ENCODE data around the gene MYO19.
"Not testable (repeated sequence)": the region's sequence is repeated elsewhere in the genome, so short reads cannot be mapped to it uniquely, and the experiment has no call there.

Gene MYO19

DNA sequence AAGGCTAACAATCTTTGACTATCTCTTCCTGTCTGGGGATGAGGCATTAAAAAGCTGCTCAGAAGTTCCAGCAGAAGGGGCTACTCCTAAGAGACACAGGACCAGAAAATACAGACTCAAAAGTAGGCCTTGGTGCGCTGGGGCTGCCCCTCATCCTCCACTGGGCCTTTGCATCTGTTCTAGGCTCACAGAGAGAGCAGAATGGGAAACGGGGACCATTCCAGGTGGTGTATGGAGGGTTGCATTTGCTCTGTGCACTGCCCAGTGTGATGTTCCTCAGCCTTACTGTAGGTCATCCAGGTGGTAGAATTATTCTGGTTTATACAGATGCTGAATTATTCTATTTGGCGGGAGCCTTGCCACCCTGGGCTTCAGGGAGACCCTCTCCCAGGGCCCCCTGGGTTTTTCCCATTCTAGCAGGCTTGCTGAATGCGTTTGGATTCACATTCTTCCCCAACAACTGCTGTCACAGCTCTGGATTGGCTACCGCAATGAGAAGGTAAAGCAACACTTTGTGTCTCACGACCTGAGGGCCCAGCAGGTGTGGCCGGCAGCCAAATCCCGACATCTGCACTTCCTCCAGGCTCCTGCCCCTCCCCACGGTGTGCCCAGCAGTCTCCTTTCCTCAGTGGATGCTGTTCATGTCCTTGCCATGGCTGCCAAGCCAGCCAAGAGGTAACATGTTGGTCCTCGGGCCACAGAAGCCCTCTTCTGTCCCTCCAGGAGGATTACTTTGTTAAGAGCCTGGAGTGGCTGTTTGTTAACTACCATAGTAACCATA lies 73.1 kb downstream of the MYO19 start:
- DNase-seq = no peak

- DNase-seq = no peak
Observed at GRCh38 chr17:36460265-36460937, 74.3 kb downstream of the MYO19 start.

- no peak for DNase-seq
Observed at GRCh38 chr17:36459601-36460000, 75.1 kb downstream of the MYO19 start.

GRCh38 chr17:36459045-36459444 lies 75.6 kb downstream of the MYO19 start:
- no peak for DNase-seq

GRCh38 chr17:36457701-36458100 lies 77.0 kb downstream of the MYO19 start:
- DNase-seq = not testable (repeated sequence)

- not testable (repeated sequence) for DNase-seq
Observed at GRCh38 chr17:36452888-36453287, 81.8 kb downstream of the MYO19 start.

DNA sequence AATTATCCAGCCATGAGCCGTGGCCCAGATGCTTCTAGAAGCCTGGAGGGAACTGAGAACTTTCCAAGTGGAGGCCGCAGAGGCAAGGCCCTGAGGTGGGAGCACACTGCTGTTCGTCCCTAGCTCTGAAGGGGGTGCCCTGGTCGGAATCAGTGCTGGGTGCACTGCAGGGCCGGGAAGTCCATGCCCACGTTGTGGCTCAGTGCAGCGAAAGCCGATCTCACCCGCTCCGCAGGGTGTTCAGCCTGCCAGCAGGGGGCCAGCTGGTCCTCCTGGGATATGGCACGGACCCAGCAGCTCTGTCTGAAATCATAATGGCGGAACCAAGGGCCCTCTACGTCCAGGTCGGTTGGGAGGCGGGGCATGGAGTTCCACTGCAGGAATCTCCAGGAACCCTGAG lies 84.7 kb downstream of the MYO19 start:
- DNase-seq = not testable (repeated sequence)

All from activated CD4-positive, alpha-beta T cell treated with anti-CD3 and anti-CD28 coated beads, Interleukin-2, amount 50 U/mL, for 4 hours (primary cell).